ENCODE data around the gene INMT. TPM values are rescaled to one million over a fixed set of nuclear protein-coding genes. Genes with fewer than 3 reads are reported as not detected.

INMT gene
- total and polyA plus RNA-seq, 8 donors, result 8.9 to 164 (median 21.6) TPM

DNA sequence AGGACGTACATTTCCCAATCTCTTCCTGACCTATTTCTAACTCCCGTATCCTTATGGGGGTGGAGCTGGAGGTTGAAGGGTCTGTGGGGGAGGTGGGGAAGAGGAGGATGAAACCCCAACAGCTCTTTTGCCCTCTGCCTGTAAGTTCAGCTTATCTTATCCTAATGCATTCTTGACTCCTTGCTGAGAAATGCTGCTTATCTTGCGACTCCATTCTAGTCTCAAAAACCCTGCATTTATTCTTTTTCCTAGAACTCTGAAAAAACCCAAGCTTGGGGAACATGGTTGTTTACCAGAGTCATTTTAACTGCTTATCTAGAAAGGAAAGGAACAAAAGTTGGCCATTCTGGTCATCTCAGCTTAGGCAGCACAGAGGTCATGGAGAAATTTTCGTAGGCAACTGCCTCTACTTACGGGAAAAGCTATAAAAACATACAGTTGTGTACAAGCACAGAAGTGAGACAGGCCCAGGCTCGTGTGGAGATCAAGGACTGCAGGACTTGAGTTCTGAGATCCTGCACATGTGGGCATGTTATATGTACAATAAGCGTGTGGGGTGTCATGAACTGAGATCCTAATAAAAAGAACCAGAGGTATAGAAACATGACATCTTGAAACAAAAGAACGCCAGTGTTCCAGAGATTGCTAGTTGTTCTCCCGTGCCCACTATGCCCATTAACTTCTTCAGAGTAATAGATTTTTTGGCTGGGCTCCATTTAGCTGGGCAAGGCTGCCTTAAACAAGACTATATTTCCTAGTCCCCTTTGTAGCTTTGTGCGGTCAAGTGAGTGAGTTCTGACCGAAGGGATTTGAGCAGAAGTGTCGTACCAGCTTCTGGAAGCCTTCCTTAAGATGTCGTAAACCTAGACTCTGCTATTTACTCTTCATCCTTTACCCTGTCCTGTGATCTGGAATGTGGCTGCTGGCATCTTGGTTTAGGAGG lies 9.6 kb downstream of the INMT start:
- Histone ChIP-seq H3K4me3 (no peak overlapping the region), H3K9me3 (no peaks in the 10 kb centered on the region), H3K4me1 (peaks cover 12 to 16% of the 10 kb centered on the region in 2 donors), H3K36me3 (no peaks in the 10 kb centered on the region), H3K27me3 (no peaks in the 10 kb centered on the region), H3K27ac (no peak overlapping the region)
- intact Hi-C loops (cut with DNase I), result no loop called here
- DNase-seq (no peak), ATAC-seq (no peak)
- TF ChIP-seq, protein P1, sequence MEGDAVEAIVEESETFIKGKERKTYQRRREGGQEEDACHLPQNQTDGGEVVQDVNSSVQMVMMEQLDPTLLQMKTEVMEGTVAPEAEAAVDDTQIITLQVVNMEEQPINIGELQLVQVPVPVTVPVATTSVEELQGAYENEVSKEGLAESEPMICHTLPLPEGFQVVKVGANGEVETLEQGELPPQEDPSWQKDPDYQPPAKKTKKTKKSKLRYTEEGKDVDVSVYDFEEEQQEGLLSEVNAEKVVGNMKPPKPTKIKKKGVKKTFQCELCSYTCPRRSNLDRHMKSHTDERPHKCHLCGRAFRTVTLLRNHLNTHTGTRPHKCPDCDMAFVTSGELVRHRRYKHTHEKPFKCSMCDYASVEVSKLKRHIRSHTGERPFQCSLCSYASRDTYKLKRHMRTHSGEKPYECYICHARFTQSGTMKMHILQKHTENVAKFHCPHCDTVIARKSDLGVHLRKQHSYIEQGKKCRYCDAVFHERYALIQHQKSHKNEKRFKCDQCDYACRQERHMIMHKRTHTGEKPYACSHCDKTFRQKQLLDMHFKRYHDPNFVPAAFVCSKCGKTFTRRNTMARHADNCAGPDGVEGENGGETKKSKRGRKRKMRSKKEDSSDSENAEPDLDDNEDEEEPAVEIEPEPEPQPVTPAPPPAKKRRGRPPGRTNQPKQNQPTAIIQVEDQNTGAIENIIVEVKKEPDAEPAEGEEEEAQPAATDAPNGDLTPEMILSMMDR (IDR thresholded peaks at IDR 0.05), result no peak

DNA sequence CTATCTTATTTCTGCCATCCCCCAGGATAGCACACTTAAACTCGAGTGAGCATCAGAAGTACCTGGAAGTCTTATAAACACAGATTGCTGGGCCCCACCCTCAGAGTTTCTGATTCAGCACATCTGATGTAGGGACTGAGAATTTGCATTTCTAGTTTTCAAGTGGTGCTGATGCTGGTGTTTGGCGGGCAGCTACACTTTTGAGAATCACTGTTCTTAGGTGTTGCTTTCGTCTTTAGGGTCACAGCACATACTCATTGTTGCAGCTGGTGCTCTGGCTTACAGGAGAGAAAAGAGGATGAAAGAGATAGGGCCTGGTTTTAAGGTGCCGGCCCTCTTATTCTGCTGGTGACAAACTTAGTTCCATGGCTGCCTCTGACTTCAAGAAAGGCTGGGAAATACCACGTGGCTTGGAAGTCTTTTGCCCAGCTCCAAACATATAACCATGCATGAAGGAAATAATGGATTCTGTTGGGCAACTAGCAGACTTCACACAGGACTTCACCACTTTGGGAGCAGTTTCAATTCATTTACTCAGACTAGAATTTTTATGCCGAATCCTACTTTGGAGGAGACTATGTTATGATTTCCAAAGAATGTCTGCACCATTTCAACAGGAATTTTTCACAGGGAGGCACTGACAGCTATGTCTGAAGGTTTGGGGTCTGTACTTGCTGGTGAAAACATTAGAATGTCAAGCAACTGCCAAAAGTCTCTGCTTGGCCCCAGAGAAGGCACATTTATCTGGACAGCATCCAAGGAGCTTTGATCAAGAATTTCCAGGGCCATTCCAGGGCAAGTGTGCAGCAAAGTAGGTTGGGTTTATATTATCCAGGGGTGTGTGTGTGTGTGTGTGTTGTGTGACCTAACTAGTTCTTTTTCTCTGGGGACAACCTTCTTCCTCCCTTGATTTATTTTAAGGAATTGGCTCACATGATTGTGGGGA lies 12.4 kb downstream of the INMT start:
- Histone ChIP-seq H3K9me3 (no peaks in the 10 kb centered on the region), H3K36me3 (no peaks in the 10 kb centered on the region), H3K27me3 (no peaks in the 10 kb centered on the region), H3K4me3 (no peak overlapping the region), H3K27ac (peak overlapping the region; percentile 9 to 29), H3K4me1 (peaks cover 4 to 12% of the 10 kb centered on the region in 2 donors)
- intact Hi-C loops (cut with DNase I), result no loop called here
- TF ChIP-seq, protein P1 (IDR thresholded peaks at IDR 0.05), result no peak
- DNase-seq, result peak in 2 of 4 donors; percentile 80 to 81
- ATAC-seq, result peak; percentile 68

DNA sequence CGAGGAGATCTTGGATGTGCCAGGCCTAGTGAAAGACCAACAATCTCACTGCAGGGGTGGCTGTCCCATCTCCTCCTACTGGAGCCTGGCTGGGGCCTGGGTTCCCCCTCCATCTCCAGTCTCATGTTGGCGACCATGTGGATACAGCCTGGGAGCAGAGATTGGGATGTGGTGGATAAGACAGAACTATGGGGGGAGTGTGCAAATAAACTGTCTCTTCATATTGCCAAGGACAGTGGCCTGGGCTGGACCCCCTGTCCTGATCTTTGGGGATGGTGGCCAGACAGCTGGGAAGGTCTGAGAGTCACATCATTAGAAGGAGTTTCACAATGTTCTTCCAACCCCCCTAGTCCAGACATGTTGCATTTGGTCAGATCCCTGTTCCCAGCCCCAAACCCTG lies 13.5 kb downstream of the INMT start:
- H3K9me3 ChIP-seq, result no peaks in the 10 kb centered on the region
- intact Hi-C loops (cut with DNase I), result no loop called here
- DNase-seq, result peak in 2 of 4 donors; percentile 89 to 90
- ATAC-seq, result peak; percentile 4
- no peak overlapping the region for H3K4me3 ChIP-seq
- peak overlapping the region in 1 of 2 donors; percentile 13 for H3K27ac ChIP-seq
- no peaks in the 10 kb centered on the region for H3K27me3 ChIP-seq
- H3K36me3 ChIP-seq, result no peaks in the 10 kb centered on the region
- peaks cover 5 to 12% of the 10 kb centered on the region in 2 donors for H3K4me1 ChIP-seq
- TF ChIP-seq, protein P1 (IDR thresholded peaks at IDR 0.05), result no peak

DNA sequence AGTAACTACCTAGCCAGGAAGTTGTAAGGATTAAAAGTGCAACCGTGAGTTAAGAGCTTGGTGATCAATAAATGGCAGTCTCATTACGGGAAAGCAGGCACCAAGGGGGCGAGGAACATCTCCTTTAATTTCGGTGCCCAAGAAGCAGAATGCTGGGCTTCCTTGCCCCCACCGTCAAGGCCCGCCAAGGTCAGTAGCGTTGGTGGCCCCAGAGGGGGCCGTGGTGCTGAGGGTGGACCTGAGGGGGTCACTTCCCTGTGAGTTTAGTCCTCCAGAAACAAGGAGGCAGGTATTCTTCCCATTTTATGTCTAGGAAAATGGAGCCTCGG lies 18.9 kb downstream of the INMT start:
- intact Hi-C loops (cut with DNase I), result no loop called here

More for the DNA sequence above, 18.9 kb downstream of the INMT start:
- no peak for ATAC-seq
- H3K27me3 ChIP-seq, result no peaks in the 10 kb centered on the region
- TF ChIP-seq, protein P1 (IDR thresholded peaks at IDR 0.05), result no peak
- DNase-seq, result no peak
- H3K4me3 ChIP-seq, result peak overlapping the region; percentile 53 to 66
- peaks cover 0 to 20% of the 10 kb centered on the region in 2 donors for H3K4me1 ChIP-seq
- H3K27ac ChIP-seq, result peak overlapping the region; percentile 75 to 84
- H3K9me3 ChIP-seq, result no peaks in the 10 kb centered on the region
- no peaks in the 10 kb centered on the region for H3K36me3 ChIP-seq

Measured in left lung (tissue), 10 donors.